Upper lobe of right lung (tissue), 1 donor: ENCODE measurements around the gene DSCAM. TPM values are rescaled to one million over a fixed set of nuclear protein-coding genes. Genes with fewer than 3 reads are reported as not detected.

ENCODE experiments used
- ATAC-seq: fragments of 200-7000 bp; cut with Tn5 transposase; one replicate; pipeline ENCODE4 v1.9.1; 2020; ENCODE audit warnings: mild to moderate bottlenecking, moderate library complexity
- DNase-seq: peaks from one replicate; pipeline ENCODE4 v3.0.0-alpha.2; 2020
- H3K27ac ChIP-seq: fragments of 200-600 bp; one replicate; pipeline ENCODE4 v1.8.0; 2022
- H3K27me3 ChIP-seq: fragments of 200-600 bp; one replicate; pipeline ENCODE4 v1.8.0; 2022; ENCODE audit warnings: mild to moderate bottlenecking
- H3K36me3 ChIP-seq: fragments of 200-600 bp; one replicate; pipeline ENCODE4 v1.8.0; 2022
- H3K4me1 ChIP-seq: fragments of 200-600 bp; one replicate; pipeline ENCODE4 v1.8.0; 2022
- H3K4me3 ChIP-seq: fragments of 200-600 bp; one replicate; pipeline ENCODE4 v1.8.0; 2022; ENCODE audit warnings: mild to moderate bottlenecking
- H3K9me3 ChIP-seq: fragments of 200-600 bp; one replicate; pipeline ENCODE4 v1.8.0; 2022
- CTCF ChIP-seq: fragments of 200-600 bp; IDR thresholded peaks from one replicate; pipeline ENCODE4 v1.8.0; 2022; ENCODE audit warnings: antibody characterized with exemption
- intact Hi-C: fragments of 100-400 bp; cut with DNase I; formaldehyde crosslinking; loops from one replicate; pipeline ENCODE4 v1.11.0; 2022
- total RNA-seq: library from RNA; stranded (reverse); fragmentation: NEBNext Ultra II Directional; extraction: Animal tissue kit (Norgen Biotek cat#: 25700); gene quantifications from one replicate; pipeline ENCODE4 v1.2.1, GENCODE V29; 2021
- donor health status: DM: no; HTN: yes; CAD: no; lungs with severe emphysema.

Gene DSCAM
- total RNA-seq, 1 donor from 2014 or later: not detected

- intact Hi-C loops: no loop called here
- Histone ChIP-seq H3K36me3 (no peaks in the 10 kb centered on the region), H3K27me3 (no peaks in the 10 kb centered on the region), H3K9me3 (no peaks in the 10 kb centered on the region), H3K27ac (no peak overlapping the region), H3K4me3 (no peak overlapping the region), H3K4me1 (no peaks in the 10 kb centered on the region)
- ATAC-seq: no peak
- no peak for DNase-seq
- no peak for TF ChIP-seq CTCF
Measured at GRCh38 chr21:40481764-40482163, 365.2 kb downstream of the DSCAM start.

DNA sequence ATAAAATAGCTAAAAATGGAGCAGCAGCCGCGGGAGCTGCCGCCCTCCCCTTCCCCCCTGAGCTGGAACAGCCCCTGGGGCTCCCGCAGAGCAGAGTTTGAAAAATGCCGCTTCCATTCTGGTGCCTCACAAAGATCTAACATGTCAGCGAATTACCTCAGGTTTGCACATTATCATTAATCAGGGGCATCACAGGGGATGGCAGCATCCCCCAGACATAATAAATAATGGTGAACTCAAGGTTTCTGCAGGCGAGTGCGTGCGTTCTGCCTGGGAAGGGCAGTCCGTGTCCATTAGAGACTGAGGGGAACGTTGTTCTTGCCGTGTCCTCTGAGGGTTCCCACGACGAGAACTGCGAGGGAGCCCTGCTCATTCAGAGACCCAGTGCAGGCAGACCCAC is 372.4 kb downstream of the DSCAM start:
- no peak for TF ChIP-seq CTCF
- Histone ChIP-seq H3K36me3 (no peaks in the 10 kb centered on the region), H3K4me3 (no peak overlapping the region), H3K4me1 (no peaks in the 10 kb centered on the region), H3K27ac (no peak overlapping the region), H3K9me3 (no peaks in the 10 kb centered on the region), H3K27me3 (no peaks in the 10 kb centered on the region)
- intact Hi-C loops: no loop called here
- DNase-seq (no peak), ATAC-seq (no peak)

DNA sequence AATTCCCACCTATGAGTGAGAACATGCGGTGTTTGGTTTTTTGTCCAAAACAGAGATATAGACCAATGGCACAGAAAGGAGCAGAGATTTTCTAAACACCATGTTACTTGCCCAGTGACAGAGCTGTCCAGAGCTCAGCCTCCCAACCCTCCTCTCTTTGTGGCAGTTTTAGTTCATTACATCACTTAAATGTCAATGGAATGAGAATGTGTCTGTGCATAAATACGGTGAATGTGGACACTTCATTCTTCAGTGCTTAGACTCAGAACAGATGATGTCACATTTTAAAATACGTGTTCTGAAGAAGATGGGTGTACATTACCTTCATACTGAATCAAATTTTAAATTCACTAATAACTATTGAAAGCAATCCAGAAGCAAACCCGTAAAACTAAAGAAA is 374.9 kb downstream of the DSCAM start:
- Histone ChIP-seq H3K4me3 (no peak overlapping the region), H3K27ac (no peak overlapping the region), H3K9me3 (no peaks in the 10 kb centered on the region), H3K27me3 (no peaks in the 10 kb centered on the region), H3K4me1 (no peaks in the 10 kb centered on the region), H3K36me3 (no peaks in the 10 kb centered on the region)
- no peak for DNase-seq
- intact Hi-C loops: no loop called here
- ATAC-seq: no peak
- no peak for TF ChIP-seq CTCF

- no peak overlapping the region for H3K27ac ChIP-seq
- no peaks in the 10 kb centered on the region for H3K36me3 ChIP-seq
- TF ChIP-seq CTCF: no peak
- no peak for DNase-seq
- no peak overlapping the region for H3K4me3 ChIP-seq
- H3K27me3 ChIP-seq: no peaks in the 10 kb centered on the region
- H3K4me1 ChIP-seq: no peaks in the 10 kb centered on the region
- H3K9me3 ChIP-seq: no peaks in the 10 kb centered on the region
- intact Hi-C loops: no loop called here
- peak; percentile 24 for ATAC-seq
Measured at GRCh38 chr21:40471103-40471502, 375.9 kb downstream of the DSCAM start.

- no peak for DNase-seq
Measured at GRCh38 chr21:40466893-40467483, 380.0 kb downstream of the DSCAM start.

More at GRCh38 chr21:40466893-40467483, 380.0 kb downstream of the DSCAM start:
- Histone ChIP-seq H3K27ac (no peak overlapping the region), H3K36me3 (no peaks in the 10 kb centered on the region), H3K4me1 (no peaks in the 10 kb centered on the region), H3K27me3 (no peaks in the 10 kb centered on the region), H3K4me3 (no peak overlapping the region), H3K9me3 (no peaks in the 10 kb centered on the region)
- intact Hi-C loops: no loop called here
- ATAC-seq: no peak
- peak; percentile 48 for TF ChIP-seq CTCF
